ENCODE measurements around the gene TAF5L. TPM values are rescaled to one million over a fixed set of nuclear protein-coding genes. Genes with fewer than 3 reads are reported as not detected.
"Not testable (repeated sequence)": the region's sequence is repeated elsewhere in the genome, so short reads cannot be mapped to it uniquely, and the experiment has no call there.

Gene TAF5L
- total RNA-seq, 1 donor from 2014 or later, result 21.7 TPM

GRCh38 chr1:229623838-229624237, 2.1 kb downstream of the TAF5L start:
- Histone ChIP-seq H3K4me3 (no peak overlapping the region), H3K27ac (no peak overlapping the region), H3K9me3 (no peaks in the 10 kb centered on the region), H3K4me1 (peaks cover 35% of the 10 kb centered on the region), H3K27me3 (ENCODE audit: low read depth) (no peaks in the 10 kb centered on the region), H3K36me3 (no peaks in the 10 kb centered on the region)
- TF ChIP-seq CTCF (IDR thresholded peaks at IDR 0.05), result no peak
- DNase-seq (no peak), ATAC-seq (no peak)
- intact Hi-C loops (cut with DNase I), result no loop called here

- no peak for DNase-seq
- Histone ChIP-seq H3K36me3 (no peaks in the 10 kb centered on the region), H3K4me1 (peaks cover 35% of the 10 kb centered on the region), H3K4me3 (no peak overlapping the region), H3K9me3 (no peaks in the 10 kb centered on the region), H3K27ac (no peak overlapping the region), H3K27me3 (ENCODE audit: low read depth) (no peaks in the 10 kb centered on the region)
- intact Hi-C loops (cut with DNase I), result no loop called here
- no peak for TF ChIP-seq CTCF (IDR thresholded peaks at IDR 0.05)
- no peak for ATAC-seq
Measured at GRCh38 chr1:229623225-229623624, 2.7 kb downstream of the TAF5L start.

- intact Hi-C loops (cut with DNase I), result not testable (repeated sequence)
Measured at GRCh38 chr1:229622641-229623120, 3.2 kb downstream of the TAF5L start.

GRCh38 chr1:229621663-229622062, 4.3 kb downstream of the TAF5L start:
- DNase-seq, result no peak
- H3K36me3 ChIP-seq, result no peaks in the 10 kb centered on the region
- no peaks in the 10 kb centered on the region for H3K9me3 ChIP-seq
- no peak overlapping the region for H3K4me3 ChIP-seq
- no peak for TF ChIP-seq CTCF (IDR thresholded peaks at IDR 0.05)
- no peak for ATAC-seq
- intact Hi-C loops (cut with DNase I), result no loop called here
- no peaks in the 10 kb centered on the region for H3K27me3 ChIP-seq (ENCODE audit: low read depth)
- no peak overlapping the region for H3K27ac ChIP-seq
- H3K4me1 ChIP-seq, result peaks cover 24% of the 10 kb centered on the region

More at GRCh38 chr1:229622641-229623120, 3.2 kb downstream of the TAF5L start:
- not testable (repeated sequence) for H3K27me3 ChIP-seq (ENCODE audit: low read depth); H3K9me3 ChIP-seq; ATAC-seq; H3K27ac ChIP-seq; DNase-seq; H3K4me3 ChIP-seq; H3K36me3 ChIP-seq
- H3K4me1 ChIP-seq, result peaks cover 34% of the 10 kb centered on the region

GRCh38 chr1:229620876-229621275, 5.0 kb downstream of the TAF5L start:
- Histone ChIP-seq H3K9me3 (no peaks in the 10 kb centered on the region), H3K36me3 (no peaks in the 10 kb centered on the region), H3K4me1 (peaks cover 20% of the 10 kb centered on the region), H3K27ac (no peak overlapping the region), H3K27me3 (ENCODE audit: low read depth) (no peaks in the 10 kb centered on the region), H3K4me3 (no peak overlapping the region)
- intact Hi-C loops (cut with DNase I), result no loop called here
- no peak for DNase-seq
- no peak for TF ChIP-seq CTCF (IDR thresholded peaks at IDR 0.05)
- ATAC-seq, result no peak

GRCh38 chr1:229619614-229620013, 6.3 kb downstream of the TAF5L start:
- intact Hi-C loops (cut with DNase I), result no loop called here
- Histone ChIP-seq H3K36me3 (no peaks in the 10 kb centered on the region), H3K9me3 (no peaks in the 10 kb centered on the region), H3K27me3 (ENCODE audit: low read depth) (no peaks in the 10 kb centered on the region), H3K4me1 (peaks cover 16% of the 10 kb centered on the region), H3K4me3 (no peak overlapping the region), H3K27ac (no peak overlapping the region)
- ATAC-seq, result no peak
- DNase-seq, result no peak
- no peak for TF ChIP-seq CTCF (IDR thresholded peaks at IDR 0.05)
